ENCODE measurements around the gene LBP.
"Not testable (repeated sequence)": the region's sequence is repeated elsewhere in the genome, so short reads cannot be mapped to it uniquely, and the experiment has no call there.

Gene LBP

DNA sequence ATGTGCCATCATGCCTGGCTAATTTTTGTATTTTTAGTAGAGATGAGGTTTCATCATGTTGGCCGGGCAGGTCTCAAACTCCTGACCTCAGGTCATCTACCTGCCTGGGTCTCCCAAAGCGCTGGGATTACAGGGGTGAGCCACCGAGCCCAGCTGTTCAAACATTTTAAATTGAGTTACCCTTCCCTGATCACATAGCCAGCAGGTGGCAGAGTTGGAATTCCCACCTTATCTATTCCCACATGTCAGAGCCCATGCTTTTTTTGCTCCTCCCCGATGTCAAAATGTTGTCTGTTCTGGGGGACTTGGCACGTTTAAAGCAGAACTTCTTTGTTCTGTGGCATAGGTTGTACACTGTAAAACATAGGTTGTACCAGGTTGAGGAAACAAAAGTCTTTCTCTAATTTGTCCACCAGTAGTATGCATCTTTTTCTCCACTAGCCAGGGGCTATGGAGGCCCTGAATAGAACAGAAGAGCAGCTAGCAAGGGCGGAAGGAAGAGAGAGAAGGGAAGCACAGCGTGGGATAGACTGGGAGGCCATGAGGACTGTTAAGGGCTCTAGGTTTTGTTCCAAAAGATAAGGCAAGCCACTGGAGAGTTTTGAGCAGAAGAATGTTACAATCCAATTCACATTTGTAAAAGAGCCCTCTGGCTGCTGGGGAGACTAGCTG, 7.3 kb upstream of the LBP start:
- no peaks in the 10 kb centered on the region for H3K79me2 ChIP-seq (ENCODE audit: insufficient read depth, low read depth)
- H3K4me2 ChIP-seq = no peak overlapping the region
- TF ChIP-seq, protein P1, sequence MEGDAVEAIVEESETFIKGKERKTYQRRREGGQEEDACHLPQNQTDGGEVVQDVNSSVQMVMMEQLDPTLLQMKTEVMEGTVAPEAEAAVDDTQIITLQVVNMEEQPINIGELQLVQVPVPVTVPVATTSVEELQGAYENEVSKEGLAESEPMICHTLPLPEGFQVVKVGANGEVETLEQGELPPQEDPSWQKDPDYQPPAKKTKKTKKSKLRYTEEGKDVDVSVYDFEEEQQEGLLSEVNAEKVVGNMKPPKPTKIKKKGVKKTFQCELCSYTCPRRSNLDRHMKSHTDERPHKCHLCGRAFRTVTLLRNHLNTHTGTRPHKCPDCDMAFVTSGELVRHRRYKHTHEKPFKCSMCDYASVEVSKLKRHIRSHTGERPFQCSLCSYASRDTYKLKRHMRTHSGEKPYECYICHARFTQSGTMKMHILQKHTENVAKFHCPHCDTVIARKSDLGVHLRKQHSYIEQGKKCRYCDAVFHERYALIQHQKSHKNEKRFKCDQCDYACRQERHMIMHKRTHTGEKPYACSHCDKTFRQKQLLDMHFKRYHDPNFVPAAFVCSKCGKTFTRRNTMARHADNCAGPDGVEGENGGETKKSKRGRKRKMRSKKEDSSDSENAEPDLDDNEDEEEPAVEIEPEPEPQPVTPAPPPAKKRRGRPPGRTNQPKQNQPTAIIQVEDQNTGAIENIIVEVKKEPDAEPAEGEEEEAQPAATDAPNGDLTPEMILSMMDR (conservative IDR thresholded peaks at IDR 0.05; ENCODE audit: low read depth, low read length) = 0 out of 2 replicates have a peak, but pooled peaks have one; percentile 13
- no peak overlapping the region for H2AFZ ChIP-seq (ENCODE audit: low read depth)
- no peak overlapping the region for H3K27ac ChIP-seq
- H3K9ac ChIP-seq = no peak overlapping the region
- H3K4me3 ChIP-seq (IDR thresholded peaks at IDR 0.05; ENCODE audit: insufficient read depth, low read depth, low read length) = no peak overlapping the region
- no peaks in the 10 kb centered on the region for H3K27me3 ChIP-seq (ENCODE audit: insufficient read depth, low read depth)
- H4K20me1 ChIP-seq (ENCODE audit: insufficient read depth) = no peaks in the 10 kb centered on the region
- H3K36me3 ChIP-seq (ENCODE audit: insufficient read depth) = no peaks in the 10 kb centered on the region
- no peaks in the 10 kb centered on the region for H3K4me1 ChIP-seq (ENCODE audit: low read depth, poor library complexity, severe bottlenecking)

DNA sequence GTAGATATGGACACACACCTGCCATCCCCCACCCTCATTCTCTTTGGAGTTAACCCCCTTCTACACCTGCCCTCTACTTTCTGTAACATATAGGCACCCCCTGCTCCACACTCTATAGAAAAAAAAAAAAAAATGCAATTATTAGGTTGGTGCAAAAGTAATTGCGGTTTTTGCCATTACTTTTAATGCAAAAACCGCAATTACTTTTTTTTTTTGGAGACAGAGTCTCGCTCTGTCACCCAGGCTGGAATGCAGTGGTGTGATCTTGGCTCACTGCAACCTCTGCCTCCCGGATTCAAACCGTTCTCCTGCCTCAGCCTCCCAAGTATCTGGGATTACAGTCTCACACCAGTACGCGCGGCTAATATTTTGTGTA, 6.8 kb upstream of the LBP start:
- H3K27ac ChIP-seq; H3K79me2 ChIP-seq (ENCODE audit: insufficient read depth, low read depth); H3K27me3 ChIP-seq (ENCODE audit: insufficient read depth, low read depth); H3K4me1 ChIP-seq (ENCODE audit: low read depth, poor library complexity, severe bottlenecking); H3K4me2 ChIP-seq; H3K9ac ChIP-seq; H3K36me3 ChIP-seq (ENCODE audit: insufficient read depth); H3K4me3 ChIP-seq (IDR thresholded peaks at IDR 0.05; ENCODE audit: insufficient read depth, low read depth, low read length); H4K20me1 ChIP-seq (ENCODE audit: insufficient read depth); H2AFZ ChIP-seq (ENCODE audit: low read depth): not testable (repeated sequence)

DNA sequence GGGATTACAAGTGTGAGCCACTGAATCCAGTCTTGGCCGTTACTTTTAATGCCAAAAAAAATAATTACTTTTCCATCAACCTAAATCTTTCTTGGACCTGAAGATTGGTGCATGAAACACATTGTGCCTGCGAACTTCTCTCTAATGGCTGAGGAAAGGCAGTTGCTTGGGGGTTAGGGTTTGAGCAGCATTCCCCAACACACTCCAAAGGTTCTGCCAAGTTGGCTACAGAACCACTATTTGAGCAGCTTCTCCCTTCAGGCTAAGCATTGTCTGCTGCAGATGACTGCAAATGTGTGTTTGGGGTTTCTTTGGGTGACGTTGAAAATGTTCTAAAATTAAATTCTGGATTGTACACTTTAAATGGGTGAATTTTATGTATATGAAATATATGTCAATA, 6.3 kb upstream of the LBP start:
- TF ChIP-seq, protein P1 (conservative IDR thresholded peaks at IDR 0.05; ENCODE audit: low read depth, low read length) = no peak
- Histone ChIP-seq H2AFZ (ENCODE audit: low read depth) (no peak overlapping the region), H3K36me3 (ENCODE audit: insufficient read depth) (no peaks in the 10 kb centered on the region), H3K9ac (no peak overlapping the region), H3K4me1 (ENCODE audit: low read depth, poor library complexity, severe bottlenecking) (no peaks in the 10 kb centered on the region), H3K27ac (no peak overlapping the region), H3K4me3 (IDR thresholded peaks at IDR 0.05; ENCODE audit: insufficient read depth, low read depth, low read length) (no peak overlapping the region), H3K27me3 (ENCODE audit: insufficient read depth, low read depth) (no peaks in the 10 kb centered on the region), H3K79me2 (ENCODE audit: insufficient read depth, low read depth) (no peaks in the 10 kb centered on the region), H3K4me2 (no peak overlapping the region), H4K20me1 (ENCODE audit: insufficient read depth) (no peaks in the 10 kb centered on the region)

DNA sequence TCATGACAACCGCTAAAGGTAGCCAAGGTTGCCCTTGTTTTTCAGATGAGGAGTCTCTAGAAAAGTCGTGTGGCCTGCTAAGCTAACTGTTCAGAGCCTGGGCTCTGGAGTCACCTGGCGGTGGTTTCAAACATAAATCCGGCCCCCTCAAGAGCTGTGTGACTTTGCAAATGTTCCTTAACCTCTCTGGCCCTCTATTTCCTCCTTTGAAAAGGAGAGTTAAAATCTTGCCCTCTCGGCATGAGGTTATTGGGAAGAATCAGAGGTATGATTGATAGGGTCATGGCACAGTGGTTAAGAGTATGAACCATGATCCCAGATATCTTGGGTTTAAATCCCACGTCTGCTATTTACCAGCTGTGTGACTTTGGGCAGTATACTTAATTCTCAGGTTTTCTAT, 5.6 kb upstream of the LBP start:
- Histone ChIP-seq H3K4me1 (ENCODE audit: low read depth, poor library complexity, severe bottlenecking) (no peaks in the 10 kb centered on the region), H3K36me3 (ENCODE audit: insufficient read depth) (no peaks in the 10 kb centered on the region), H3K79me2 (ENCODE audit: insufficient read depth, low read depth) (no peaks in the 10 kb centered on the region), H3K27ac (no peak overlapping the region), H3K4me3 (IDR thresholded peaks at IDR 0.05; ENCODE audit: insufficient read depth, low read depth, low read length) (no peak overlapping the region), H3K27me3 (ENCODE audit: insufficient read depth, low read depth) (no peaks in the 10 kb centered on the region), H3K9ac (no peak overlapping the region), H4K20me1 (ENCODE audit: insufficient read depth) (no peaks in the 10 kb centered on the region), H2AFZ (ENCODE audit: low read depth) (no peak overlapping the region), H3K4me2 (no peak overlapping the region)
- TF ChIP-seq, protein P1 (conservative IDR thresholded peaks at IDR 0.05; ENCODE audit: low read depth, low read length) = no peak

DNA sequence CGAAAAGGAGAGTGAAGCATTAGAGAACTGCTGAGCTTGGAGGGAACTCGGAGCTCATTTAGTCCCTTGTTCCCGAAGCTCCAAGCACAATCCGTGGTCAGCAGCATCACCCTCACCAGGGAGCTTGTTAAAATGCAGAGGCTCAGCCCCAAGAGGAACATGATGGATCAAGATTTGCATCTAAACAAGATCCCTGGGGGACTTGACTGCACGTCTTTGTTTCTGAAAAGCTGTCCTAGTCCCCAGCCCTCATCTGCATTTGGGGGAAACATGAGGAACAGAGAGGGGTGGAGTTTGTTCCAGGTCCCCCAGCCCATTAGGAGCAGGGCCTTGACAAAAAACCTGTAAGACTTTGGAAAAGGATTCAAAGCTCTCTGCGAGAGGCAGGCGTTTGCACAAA, 4.1 kb upstream of the LBP start:
- no peak overlapping the region for H3K9ac ChIP-seq
- no peak overlapping the region for H2AFZ ChIP-seq (ENCODE audit: low read depth)
- no peaks in the 10 kb centered on the region for H3K79me2 ChIP-seq (ENCODE audit: insufficient read depth, low read depth)
- TF ChIP-seq, protein P1 (conservative IDR thresholded peaks at IDR 0.05; ENCODE audit: low read depth, low read length) = no peak
- H3K4me1 ChIP-seq (ENCODE audit: low read depth, poor library complexity, severe bottlenecking) = no peaks in the 10 kb centered on the region
- H3K36me3 ChIP-seq (ENCODE audit: insufficient read depth) = no peaks in the 10 kb centered on the region
- H4K20me1 ChIP-seq (ENCODE audit: insufficient read depth) = no peaks in the 10 kb centered on the region
- no peak overlapping the region for H3K4me3 ChIP-seq (IDR thresholded peaks at IDR 0.05; ENCODE audit: insufficient read depth, low read depth, low read length)
- H3K27me3 ChIP-seq (ENCODE audit: insufficient read depth, low read depth) = no peaks in the 10 kb centered on the region
- H3K27ac ChIP-seq = no peak overlapping the region
- no peak overlapping the region for H3K4me2 ChIP-seq
